GM12801 (cell line): ENCODE measurements around the gene HRC.

Experiments
- TF ChIP-seq, protein P1 (sequence below): IDR thresholded peaks from one replicate; pipeline ENCODE4 v1.5.1; 2011; ENCODE audit warnings: control low read depth; ENCODE audit not compliant: insufficient read length; ENCODE audit errors: extremely low read depth

The HRC gene

DNA sequence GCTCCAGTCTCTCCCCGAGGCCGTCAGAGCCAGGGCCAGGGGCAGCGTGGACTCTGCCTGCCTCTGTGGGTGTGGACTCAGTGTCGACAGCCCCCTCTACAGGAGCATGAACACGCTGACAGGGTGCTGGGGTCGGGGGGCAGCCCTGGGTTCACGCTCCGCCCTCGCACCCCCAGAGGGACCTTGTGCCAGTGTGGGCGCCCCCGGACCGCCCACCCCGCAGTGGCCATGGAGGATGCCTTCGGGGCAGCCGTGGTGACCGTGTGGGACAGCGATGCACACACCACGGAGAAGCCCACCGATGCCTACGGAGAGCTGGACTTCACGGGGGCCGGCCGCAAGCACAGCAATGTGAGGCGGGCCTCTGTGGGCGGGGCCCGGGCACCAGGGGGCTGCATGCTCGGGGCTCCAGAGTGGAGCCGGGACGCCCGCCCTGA, 10.7 kb upstream of the HRC start:
- TF ChIP-seq, protein P1, sequence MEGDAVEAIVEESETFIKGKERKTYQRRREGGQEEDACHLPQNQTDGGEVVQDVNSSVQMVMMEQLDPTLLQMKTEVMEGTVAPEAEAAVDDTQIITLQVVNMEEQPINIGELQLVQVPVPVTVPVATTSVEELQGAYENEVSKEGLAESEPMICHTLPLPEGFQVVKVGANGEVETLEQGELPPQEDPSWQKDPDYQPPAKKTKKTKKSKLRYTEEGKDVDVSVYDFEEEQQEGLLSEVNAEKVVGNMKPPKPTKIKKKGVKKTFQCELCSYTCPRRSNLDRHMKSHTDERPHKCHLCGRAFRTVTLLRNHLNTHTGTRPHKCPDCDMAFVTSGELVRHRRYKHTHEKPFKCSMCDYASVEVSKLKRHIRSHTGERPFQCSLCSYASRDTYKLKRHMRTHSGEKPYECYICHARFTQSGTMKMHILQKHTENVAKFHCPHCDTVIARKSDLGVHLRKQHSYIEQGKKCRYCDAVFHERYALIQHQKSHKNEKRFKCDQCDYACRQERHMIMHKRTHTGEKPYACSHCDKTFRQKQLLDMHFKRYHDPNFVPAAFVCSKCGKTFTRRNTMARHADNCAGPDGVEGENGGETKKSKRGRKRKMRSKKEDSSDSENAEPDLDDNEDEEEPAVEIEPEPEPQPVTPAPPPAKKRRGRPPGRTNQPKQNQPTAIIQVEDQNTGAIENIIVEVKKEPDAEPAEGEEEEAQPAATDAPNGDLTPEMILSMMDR = no peak

DNA sequence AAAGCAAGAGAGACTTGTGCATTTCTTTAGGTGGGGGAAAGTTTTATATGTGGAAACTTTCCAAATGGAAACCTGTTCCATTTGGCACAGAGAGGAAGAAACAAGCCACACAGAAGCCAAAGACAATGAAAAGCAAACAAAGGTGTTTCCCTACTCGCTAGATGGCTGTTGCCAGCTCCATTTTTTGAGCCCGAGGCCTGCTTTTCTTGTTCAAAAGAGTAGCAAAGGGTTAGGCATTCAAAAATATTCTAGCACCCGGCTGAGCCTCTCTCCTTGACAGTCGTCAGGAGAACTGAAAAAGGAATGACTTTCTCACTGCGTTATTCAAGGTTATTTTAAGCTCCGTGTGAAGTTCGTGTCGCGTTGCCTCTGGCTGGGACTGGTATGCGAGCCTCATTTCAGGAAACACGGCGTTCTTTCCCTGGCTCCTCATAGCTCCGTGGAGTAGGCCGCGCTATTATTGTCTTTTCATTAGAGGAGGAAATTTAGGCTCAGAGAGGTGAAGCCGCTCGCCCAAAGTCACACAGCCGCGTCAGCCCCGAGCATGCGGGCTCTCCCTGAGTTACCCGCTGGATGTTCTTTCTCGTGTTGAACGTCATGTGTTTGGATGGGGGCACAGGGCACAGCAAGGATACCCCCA, 10.0 kb upstream of the HRC start:
- TF ChIP-seq, protein P1 = no peak

DNA sequence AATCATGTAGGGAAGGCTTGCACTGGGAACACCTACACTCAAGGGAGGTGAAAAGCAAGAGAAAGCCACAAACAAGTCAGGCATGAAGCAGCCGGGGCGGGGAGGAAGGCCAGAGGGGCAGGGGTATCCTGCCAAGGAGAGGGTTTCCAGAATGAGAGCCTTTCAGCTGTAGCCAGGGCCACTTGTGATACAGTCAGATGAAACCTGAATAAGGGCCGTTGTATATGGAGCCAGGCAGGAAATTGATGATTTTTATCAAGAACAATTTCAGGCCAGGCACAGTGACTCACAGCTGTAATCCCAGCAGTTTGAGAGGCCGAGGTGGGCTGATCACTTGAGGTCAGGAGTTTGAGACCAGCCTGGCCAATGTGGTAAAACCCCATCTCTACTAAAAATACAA, 6.8 kb upstream of the HRC start:
- TF ChIP-seq, protein P1 = no peak

DNA sequence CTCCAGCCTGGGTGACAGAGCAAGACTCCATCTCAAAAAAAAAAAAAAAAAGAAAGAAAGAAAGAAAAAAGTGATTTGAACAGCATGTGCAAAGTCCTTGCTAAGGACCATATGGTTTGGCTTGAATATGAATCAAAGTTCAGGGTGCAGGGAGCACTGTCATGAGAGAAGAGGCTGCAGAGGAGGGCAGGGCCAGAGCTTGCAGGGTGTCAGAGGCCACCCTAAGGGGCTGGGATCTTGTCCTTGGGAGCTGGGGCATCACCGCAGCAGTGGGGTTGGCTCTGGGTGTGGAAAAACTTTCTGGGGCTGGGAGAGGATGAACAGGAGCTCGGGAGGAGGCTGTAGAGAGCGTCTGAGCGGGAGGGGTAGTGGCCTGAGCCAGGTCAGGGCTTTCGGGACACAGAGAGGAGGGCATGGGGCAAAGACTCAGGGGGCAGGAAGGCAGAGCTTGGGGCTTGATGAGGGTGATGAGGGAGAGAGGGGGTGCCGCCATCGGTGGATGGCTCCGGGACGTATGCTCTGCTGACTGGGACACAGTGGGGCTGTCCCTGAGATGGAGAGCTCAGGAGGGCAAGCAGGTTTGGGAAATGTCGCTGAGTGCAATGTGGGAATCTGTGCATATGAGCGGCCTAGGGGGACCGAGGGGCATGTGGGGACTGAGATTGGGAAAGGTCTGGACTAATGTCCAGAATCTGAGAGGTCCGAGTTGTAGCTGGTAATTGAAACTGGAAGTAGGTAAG, 5.4 kb upstream of the HRC start:
- TF ChIP-seq, protein P1 = no peak

DNA sequence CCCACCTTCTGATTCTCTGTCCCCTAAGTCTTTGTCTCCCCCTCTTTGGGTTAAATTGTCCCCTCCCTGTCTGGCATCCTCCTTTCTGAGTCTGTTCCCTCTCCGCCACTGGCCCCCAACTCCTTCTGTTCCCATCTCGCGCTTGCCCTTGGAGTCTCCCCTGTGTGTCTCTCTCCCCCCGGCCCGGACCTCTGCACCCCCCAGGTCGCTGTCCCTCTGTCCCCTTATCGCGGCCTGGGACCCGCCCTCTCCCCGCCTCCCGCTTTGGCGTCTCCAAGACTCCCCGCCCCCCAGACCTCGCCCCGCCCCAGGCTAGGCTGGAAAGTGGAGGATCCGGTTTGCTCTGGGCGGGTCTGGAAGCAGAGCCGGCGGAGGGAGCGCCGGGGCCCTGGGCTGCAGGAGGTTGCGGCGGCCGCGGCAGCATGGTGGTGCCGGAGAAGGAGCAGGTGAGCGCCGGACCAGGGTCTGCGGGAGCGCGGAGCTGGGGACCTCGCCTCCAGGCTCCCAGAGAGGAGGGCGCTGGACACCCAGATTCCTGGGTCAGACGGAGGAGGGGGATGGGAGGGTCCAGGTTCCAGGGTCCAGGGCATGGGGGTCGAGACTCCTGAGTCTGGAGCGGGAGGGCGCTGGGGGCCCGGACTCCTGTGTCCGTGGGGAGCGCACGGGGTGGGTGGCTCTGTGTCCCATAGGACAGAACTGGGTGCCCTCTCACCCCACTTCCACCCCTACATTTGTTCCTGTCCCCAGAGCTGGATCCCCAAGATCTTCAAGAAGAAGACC, 2.4 kb upstream of the HRC start, which contains the start of gene TRPM4:
TSS of gene TRPM4 (plus strand) at position 348 of the 780 bp plus-strand sequence. CDS start at position 423, 75 bp downstream.
- TF ChIP-seq, protein P1 = no peak

DNA sequence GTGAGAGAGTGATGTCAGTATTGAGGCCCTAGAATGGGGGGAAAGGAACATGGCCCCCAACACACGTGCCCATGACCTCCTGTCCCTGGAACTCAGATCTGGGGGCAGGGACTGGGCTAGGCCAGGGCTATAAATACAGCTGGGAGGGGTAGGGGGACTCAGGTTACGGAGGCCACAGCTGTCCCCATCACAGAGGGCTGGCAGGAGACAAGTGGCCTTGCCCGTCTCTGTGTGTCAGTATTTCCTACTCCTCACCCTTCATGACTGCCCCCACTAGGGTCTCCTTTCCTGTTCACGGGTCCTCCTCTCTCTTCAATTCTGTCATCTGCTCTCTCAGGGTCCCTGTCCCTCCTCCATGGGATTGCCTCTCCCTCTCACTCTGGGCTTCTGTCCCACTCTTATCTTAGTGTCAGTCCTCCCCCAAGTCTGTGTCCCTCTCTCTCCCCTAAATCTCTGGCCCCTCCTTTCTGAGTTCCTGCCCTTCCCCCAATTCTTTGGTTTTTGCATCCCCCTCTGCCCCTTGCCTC, 687 bp upstream of the HRC start:
- TF ChIP-seq, protein P1 = no peak

DNA sequence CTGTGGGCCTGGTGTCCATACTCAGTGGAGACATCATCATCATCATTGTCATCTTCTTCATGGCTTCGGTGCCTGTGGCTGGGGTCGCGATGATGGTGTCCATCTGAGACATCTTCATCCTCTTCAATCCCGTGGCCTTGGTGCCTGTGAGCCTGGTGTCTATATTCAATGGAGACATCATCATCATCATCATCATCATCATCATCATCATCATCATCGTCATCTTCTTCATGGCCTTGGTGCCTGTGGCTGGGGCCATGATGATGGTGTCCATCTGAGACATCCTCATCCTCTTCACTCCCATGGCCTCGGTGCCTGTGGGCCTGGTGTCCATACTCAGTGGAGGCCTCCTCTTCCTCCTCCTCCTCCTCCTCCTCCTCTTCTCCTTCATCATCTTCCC, 917 bp downstream of the HRC start:
- TF ChIP-seq, protein P1 = no peak
